ENCODE measurements around the gene AP4S1.

The AP4S1 gene

GRCh38 chr14:31006703-31007102 lies 18.7 kb upstream of the AP4S1 start:
- no peak for DNase-seq (ENCODE audit: low read depth)

GRCh38 chr14:31009836-31010574 lies 15.4 kb upstream of the AP4S1 start:
- DNase-seq (ENCODE audit: low read depth), result no peak

- no peak for DNase-seq (ENCODE audit: low read depth)
These were observed 14.5 kb upstream of the AP4S1 start for GRCh38 chr14:31010935-31011334.

- no peak for DNase-seq (ENCODE audit: low read depth)
These were observed 11.6 kb upstream of the AP4S1 start for GRCh38 chr14:31013841-31014240.

GRCh38 chr14:31018057-31018645 lies 7.3 kb upstream of the AP4S1 start:
- DNase-seq (ENCODE audit: low read depth), result no peak

- DNase-seq (ENCODE audit: low read depth), result no peak
These were observed 4.4 kb upstream of the AP4S1 start for GRCh38 chr14:31020834-31021575.

- DNase-seq (ENCODE audit: low read depth), result no peak
These were observed 3.9 kb upstream of the AP4S1 start for GRCh38 chr14:31021576-31021949.

- DNase-seq (ENCODE audit: low read depth), result no peak
These were observed 3.1 kb upstream of the AP4S1 start for GRCh38 chr14:31022386-31022785.

GRCh38 chr14:31024010-31024480 lies 1.4 kb upstream of the AP4S1 start:
- no peak for DNase-seq (ENCODE audit: low read depth)

GRCh38 chr14:31024577-31025366 lies 677 bp upstream of the AP4S1 start:
- no peak for DNase-seq (ENCODE audit: low read depth)

GRCh38 chr14:31026077-31026449 lies 614 bp downstream of the AP4S1 start, which contains the start of gene STRN3:
STRN3 (minus strand) TSS chr14:31026379; CDS start chr14:31026185, 194 bp downstream.
- DNase-seq (ENCODE audit: low read depth), result no peak

GRCh38 chr14:31026450-31027235 lies 1.2 kb downstream of the AP4S1 start:
- DNase-seq (ENCODE audit: low read depth), result peak; percentile 72

- no peak for DNase-seq (ENCODE audit: low read depth)
These were observed 2.4 kb downstream of the AP4S1 start for GRCh38 chr14:31027847-31028246.

GRCh38 chr14:31029016-31029970 lies 3.8 kb downstream of the AP4S1 start:
- no peak for DNase-seq (ENCODE audit: low read depth)

- DNase-seq (ENCODE audit: low read depth), result no peak
These were observed 5.0 kb downstream of the AP4S1 start for GRCh38 chr14:31030469-31030868.

GRCh38 chr14:31036552-31036951 lies 11.1 kb downstream of the AP4S1 start:
- DNase-seq (ENCODE audit: low read depth), result no peak

GRCh38 chr14:31037709-31038221 lies 12.3 kb downstream of the AP4S1 start:
- no peak for DNase-seq (ENCODE audit: low read depth)

GRCh38 chr14:31038521-31039166 lies 13.2 kb downstream of the AP4S1 start:
- DNase-seq (ENCODE audit: low read depth), result no peak

GRCh38 chr14:31042300-31042699 lies 16.9 kb downstream of the AP4S1 start:
- no peak for DNase-seq (ENCODE audit: low read depth)
